Esophagus squamous epithelium (tissue), 4 donors: ENCODE data around the gene TMEM236.

Experiments used
- CTCF ChIP-seq, 6 experiments: fragments of 450-650 bp in 4 of 6; fragments of 200-600 bp in 2 of 6; sonication (generic) in 2 of 6; IDR thresholded peaks; one replicate each; pipeline ENCODE4 v1.5.1; 2016 to 2019; ENCODE audit warnings: antibody characterized with exemption in 6 of 6, mild to moderate bottlenecking in 4 of 6, moderate library complexity in 4 of 6
- POLR2A ChIP-seq, 4 donors: fragments of 450-650 bp; IDR thresholded peaks; one replicate each; pipeline ENCODE4 v1.6.1; 2017; ENCODE audit warnings: antibody characterized with exemption in 4 of 4, mild to moderate bottlenecking in 4 of 4, moderate library complexity in 3 of 4

GRCh38 chr10:17725703-17726102 lies 26.3 kb upstream of the TMEM236 start:
- TF ChIP-seq CTCF (IDR thresholded peaks at IDR 0.05) (no peak), POLR2A (IDR thresholded peaks at IDR 0.05) (no peak)
